Measurements from ENCODE around the gene FOXQ1.

The FOXQ1 gene

DNA sequence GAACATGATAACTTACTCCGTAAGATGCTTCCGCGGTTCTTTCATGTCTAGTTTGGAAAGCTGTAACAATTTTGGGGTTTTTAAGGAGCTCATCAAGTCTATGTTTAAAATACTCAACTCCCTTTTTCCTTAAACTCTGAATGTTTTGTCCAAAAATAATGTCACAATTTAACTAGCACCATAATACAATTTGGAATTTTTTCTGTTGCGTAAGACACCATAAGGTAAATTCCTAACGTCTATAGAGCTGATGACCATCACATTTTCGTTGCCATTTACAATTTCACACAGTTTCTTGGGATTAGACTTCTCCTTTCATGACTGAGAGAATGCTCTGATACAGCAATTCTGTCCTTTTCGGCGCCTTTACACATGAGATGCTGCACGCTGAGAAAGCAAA is 50.7 kb downstream of the FOXQ1 start:
- Histone ChIP-seq H2AFZ (ENCODE audit: low read depth, low read length) (no peak overlapping the region), H3K36me3 (replicated peaks; ENCODE audit: low read depth, low read length) (no peaks in the 10 kb centered on the region), H3K9ac (ENCODE audit: low read length) (no peak overlapping the region), H3K9me3 (ENCODE audit: insufficient read depth, low read length) (no peaks in the 10 kb centered on the region), H3K27me3 (ENCODE audit: low read depth, low read length) (no peaks in the 10 kb centered on the region), H3K4me1 (ENCODE audit: low read length) (no peaks in the 10 kb centered on the region), H3K79me2 (ENCODE audit: low read length) (no peaks in the 10 kb centered on the region), H3K27ac (ENCODE audit: low read length) (no peak overlapping the region), H3K4me2 (ENCODE audit: low read length) (no peak overlapping the region), H4K20me1 (ENCODE audit: insufficient read depth, low read length) (no peaks in the 10 kb centered on the region), H3K4me3 (ENCODE audit: low read length) (no peak overlapping the region)
- TF ChIP-seq, protein P1, sequence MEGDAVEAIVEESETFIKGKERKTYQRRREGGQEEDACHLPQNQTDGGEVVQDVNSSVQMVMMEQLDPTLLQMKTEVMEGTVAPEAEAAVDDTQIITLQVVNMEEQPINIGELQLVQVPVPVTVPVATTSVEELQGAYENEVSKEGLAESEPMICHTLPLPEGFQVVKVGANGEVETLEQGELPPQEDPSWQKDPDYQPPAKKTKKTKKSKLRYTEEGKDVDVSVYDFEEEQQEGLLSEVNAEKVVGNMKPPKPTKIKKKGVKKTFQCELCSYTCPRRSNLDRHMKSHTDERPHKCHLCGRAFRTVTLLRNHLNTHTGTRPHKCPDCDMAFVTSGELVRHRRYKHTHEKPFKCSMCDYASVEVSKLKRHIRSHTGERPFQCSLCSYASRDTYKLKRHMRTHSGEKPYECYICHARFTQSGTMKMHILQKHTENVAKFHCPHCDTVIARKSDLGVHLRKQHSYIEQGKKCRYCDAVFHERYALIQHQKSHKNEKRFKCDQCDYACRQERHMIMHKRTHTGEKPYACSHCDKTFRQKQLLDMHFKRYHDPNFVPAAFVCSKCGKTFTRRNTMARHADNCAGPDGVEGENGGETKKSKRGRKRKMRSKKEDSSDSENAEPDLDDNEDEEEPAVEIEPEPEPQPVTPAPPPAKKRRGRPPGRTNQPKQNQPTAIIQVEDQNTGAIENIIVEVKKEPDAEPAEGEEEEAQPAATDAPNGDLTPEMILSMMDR (IDR thresholded peaks at IDR 0.05; ENCODE audit: low read depth, low read length) = no peak
- TF ChIP-seq EZH2phosphoT487 (IDR thresholded peaks at IDR 0.05; ENCODE audit: low read depth) = no peak

DNA sequence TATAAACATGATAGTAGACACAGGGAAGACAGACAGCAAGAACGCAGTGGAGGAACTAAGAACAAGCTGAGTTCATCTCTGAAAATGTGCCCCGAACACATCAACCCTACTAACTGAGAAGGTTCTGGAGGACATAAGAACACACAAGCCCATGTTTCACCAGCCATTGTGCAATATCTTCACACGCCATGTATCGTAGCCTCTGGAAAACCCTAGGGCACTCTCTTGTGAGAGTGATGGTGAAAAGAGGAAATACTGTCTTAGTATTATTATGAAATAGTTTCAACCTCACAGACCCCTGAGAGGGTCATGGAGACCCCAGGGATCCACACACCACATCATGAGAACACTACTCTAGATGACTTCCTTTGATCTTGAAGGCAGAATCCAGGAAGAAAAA is 51.4 kb downstream of the FOXQ1 start:
- Histone ChIP-seq H2AFZ (ENCODE audit: low read depth, low read length) (no peak overlapping the region), H3K4me2 (ENCODE audit: low read length) (no peak overlapping the region), H3K9ac (ENCODE audit: low read length) (no peak overlapping the region), H3K27me3 (ENCODE audit: low read depth, low read length) (no peaks in the 10 kb centered on the region), H3K79me2 (ENCODE audit: low read length) (no peaks in the 10 kb centered on the region), H4K20me1 (ENCODE audit: insufficient read depth, low read length) (no peaks in the 10 kb centered on the region), H3K4me1 (ENCODE audit: low read length) (no peaks in the 10 kb centered on the region), H3K36me3 (replicated peaks; ENCODE audit: low read depth, low read length) (no peaks in the 10 kb centered on the region), H3K4me3 (ENCODE audit: low read length) (no peak overlapping the region), H3K9me3 (ENCODE audit: insufficient read depth, low read length) (no peaks in the 10 kb centered on the region), H3K27ac (ENCODE audit: low read length) (no peak overlapping the region)
- no peak for TF ChIP-seq EZH2phosphoT487 (IDR thresholded peaks at IDR 0.05; ENCODE audit: low read depth)
- TF ChIP-seq, protein P1 (IDR thresholded peaks at IDR 0.05; ENCODE audit: low read depth, low read length) = no peak

DNA sequence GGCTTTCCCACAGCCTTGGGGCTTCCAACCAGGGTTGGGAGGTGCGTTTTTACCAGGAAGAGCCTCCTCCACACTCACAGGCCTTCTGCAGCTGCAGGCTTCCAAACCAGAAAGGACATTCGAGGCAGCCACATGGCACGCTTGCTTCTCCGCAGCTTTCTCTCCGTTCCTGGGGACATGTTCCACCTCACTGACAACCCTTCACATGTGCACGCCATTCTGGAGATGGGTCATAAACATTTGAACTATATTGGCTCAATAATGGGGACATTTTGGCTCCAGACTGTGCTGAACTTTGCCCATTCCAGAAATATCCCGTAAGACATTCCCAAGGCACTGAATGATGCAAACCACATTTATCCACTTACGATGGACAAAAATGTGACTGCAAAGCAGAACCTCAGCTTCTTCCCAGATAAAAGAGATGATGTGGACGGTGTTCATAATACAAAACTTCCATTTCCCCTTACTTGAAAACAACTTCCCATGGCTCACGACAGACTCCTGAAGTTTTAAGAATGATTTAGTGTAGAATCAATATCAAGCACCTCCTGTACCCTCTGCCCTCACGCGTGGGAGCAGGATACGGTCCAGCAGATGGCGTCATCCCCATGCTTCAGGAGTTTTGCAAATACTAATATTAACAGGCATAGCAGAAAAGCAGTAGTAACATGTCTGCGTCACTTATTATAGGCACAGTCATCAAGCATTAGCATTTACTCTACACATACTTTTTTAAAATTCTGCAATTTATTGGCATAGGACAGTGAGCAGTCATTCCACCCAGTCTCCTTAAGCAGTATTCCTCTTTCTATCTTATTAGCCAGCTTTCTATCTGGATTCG is 52.1 kb downstream of the FOXQ1 start:
- no peaks in the 10 kb centered on the region for H3K79me2 ChIP-seq (ENCODE audit: low read length)
- H3K4me3 ChIP-seq (ENCODE audit: low read length) = no peak overlapping the region
- no peaks in the 10 kb centered on the region for H4K20me1 ChIP-seq (ENCODE audit: insufficient read depth, low read length)
- H3K4me2 ChIP-seq (ENCODE audit: low read length) = no peak overlapping the region
- TF ChIP-seq EZH2phosphoT487 (IDR thresholded peaks at IDR 0.05; ENCODE audit: low read depth) = no peak
- TF ChIP-seq, protein P1 (IDR thresholded peaks at IDR 0.05; ENCODE audit: low read depth, low read length) = peak; percentile 49
- H2AFZ ChIP-seq (ENCODE audit: low read depth, low read length) = no peak overlapping the region
- H3K27me3 ChIP-seq (ENCODE audit: low read depth, low read length) = no peaks in the 10 kb centered on the region
- no peaks in the 10 kb centered on the region for H3K4me1 ChIP-seq (ENCODE audit: low read length)
- H3K27ac ChIP-seq (ENCODE audit: low read length) = no peak overlapping the region
- no peak overlapping the region for H3K9ac ChIP-seq (ENCODE audit: low read length)
- no peaks in the 10 kb centered on the region for H3K36me3 ChIP-seq (replicated peaks; ENCODE audit: low read depth, low read length)
- no peaks in the 10 kb centered on the region for H3K9me3 ChIP-seq (ENCODE audit: insufficient read depth, low read length)
